ENCODE data around the gene HEATR5A. TPM values are rescaled to one million over a fixed set of nuclear protein-coding genes. Genes with fewer than 3 reads are reported as not detected.

The HEATR5A gene
- total RNA-seq, 2 donors from 2014 or later: 31.7 to 36.4 TPM

DNA sequence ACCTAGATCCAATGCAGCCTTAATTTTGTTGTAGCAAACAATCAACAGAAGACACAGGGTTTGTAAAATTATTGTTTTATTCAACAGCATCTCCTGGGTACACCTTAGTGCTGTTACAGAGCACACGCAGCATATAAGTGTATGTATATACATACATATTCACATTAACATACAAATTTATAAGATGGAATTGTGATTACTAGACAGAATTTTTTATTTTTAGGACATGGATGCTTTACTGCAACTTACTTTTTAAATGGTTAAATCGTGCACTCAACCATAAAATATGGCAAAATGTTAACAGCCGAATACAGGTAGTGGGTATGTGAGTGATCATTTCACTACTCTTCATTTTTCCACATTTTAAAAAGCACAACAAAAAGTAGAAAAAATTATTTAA, 16.6 kb downstream of the HEATR5A start:
- Histone ChIP-seq H3K36me3 (ENCODE audit: control insufficient read depth, insufficient read depth, low read length) (peaks cover 28% of the 10 kb centered on the region), H3K27ac (ENCODE audit: low read depth, low read length) (no peak overlapping the region), H3K27me3 (ENCODE audit: control insufficient read depth, insufficient read depth, low read length, poor library complexity, severe bottlenecking) (no peaks in the 10 kb centered on the region), H3K4me1 (ENCODE audit: control insufficient read depth, insufficient read depth, low read length) (no peaks in the 10 kb centered on the region), H3K9me3 (ENCODE audit: control insufficient read depth, low read length) (no peaks in the 10 kb centered on the region), H3K9ac (ENCODE audit: extremely low read depth, low read length, poor library complexity, severe bottlenecking) (no peak overlapping the region), H3K4me3 (ENCODE audit: low read length) (no peak overlapping the region)
- peaks cover 21% of the 10 kb centered on the region for H3K36me3 Mint-ChIP-seq (ENCODE audit: low read depth)
- no peak for DNase-seq
- peaks cover 11% of the 10 kb centered on the region for H3K4me1 Mint-ChIP-seq
- no peak overlapping the region for H3K4me3 Mint-ChIP-seq
- no CpG with 5 or more reads among the region's 3 CpGs for WGBS, 2 experiments (ENCODE audit: insufficient coverage in 1 of 2, insufficient read length in 1 of 2)
- H3K27ac Mint-ChIP-seq: no peak overlapping the region
- TF ChIP-seq, protein P1, sequence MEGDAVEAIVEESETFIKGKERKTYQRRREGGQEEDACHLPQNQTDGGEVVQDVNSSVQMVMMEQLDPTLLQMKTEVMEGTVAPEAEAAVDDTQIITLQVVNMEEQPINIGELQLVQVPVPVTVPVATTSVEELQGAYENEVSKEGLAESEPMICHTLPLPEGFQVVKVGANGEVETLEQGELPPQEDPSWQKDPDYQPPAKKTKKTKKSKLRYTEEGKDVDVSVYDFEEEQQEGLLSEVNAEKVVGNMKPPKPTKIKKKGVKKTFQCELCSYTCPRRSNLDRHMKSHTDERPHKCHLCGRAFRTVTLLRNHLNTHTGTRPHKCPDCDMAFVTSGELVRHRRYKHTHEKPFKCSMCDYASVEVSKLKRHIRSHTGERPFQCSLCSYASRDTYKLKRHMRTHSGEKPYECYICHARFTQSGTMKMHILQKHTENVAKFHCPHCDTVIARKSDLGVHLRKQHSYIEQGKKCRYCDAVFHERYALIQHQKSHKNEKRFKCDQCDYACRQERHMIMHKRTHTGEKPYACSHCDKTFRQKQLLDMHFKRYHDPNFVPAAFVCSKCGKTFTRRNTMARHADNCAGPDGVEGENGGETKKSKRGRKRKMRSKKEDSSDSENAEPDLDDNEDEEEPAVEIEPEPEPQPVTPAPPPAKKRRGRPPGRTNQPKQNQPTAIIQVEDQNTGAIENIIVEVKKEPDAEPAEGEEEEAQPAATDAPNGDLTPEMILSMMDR (conservative IDR thresholded peaks at IDR 0.05): no peak
- no peaks in the 10 kb centered on the region for H3K27me3 Mint-ChIP-seq (ENCODE audit: insufficient read depth)
- no peaks in the 10 kb centered on the region for H3K9me3 Mint-ChIP-seq

DNA sequence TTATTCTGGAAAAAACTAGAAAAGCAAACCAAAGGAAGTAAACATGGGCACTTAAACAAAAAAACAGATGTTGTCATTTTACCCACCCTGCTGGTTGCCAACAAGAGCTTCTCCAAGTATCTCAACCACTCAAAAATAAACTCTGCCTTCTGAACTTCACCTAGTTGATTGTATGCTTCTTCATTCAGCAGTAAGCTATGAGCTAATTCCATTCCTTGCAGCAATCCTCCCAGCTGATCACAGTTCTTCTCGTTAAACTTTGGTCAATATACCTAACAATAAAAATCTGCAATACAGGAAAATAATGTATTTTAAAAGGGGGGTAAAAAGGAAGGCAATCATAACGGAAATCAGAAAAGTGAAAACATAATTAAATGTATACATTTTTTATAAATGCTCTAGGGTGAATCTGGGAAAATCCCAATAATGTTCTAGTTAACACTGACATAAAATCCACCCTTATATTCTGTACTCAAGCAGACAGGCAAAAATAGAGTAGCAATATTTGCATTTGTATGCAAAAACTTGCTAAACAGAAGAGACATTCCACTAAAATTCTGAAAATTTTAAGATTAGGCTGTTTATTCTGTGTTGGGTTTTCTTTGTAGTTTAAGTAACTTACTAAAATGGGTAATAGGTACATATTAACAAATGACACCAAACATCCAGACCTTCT, 17.4 kb downstream of the HEATR5A start:
- Mint-ChIP-seq H3K27ac (no peak overlapping the region), H3K36me3 (ENCODE audit: low read depth) (peaks cover 22% of the 10 kb centered on the region), H3K4me1 (peaks cover 11% of the 10 kb centered on the region), H3K9me3 (no peaks in the 10 kb centered on the region), H3K27me3 (ENCODE audit: insufficient read depth) (no peaks in the 10 kb centered on the region), H3K4me3 (no peak overlapping the region)
- Histone ChIP-seq H3K36me3 (ENCODE audit: control insufficient read depth, insufficient read depth, low read length) (peaks cover 36% of the 10 kb centered on the region), H3K27ac (ENCODE audit: low read depth, low read length) (no peak overlapping the region), H3K27me3 (ENCODE audit: control insufficient read depth, insufficient read depth, low read length, poor library complexity, severe bottlenecking) (no peaks in the 10 kb centered on the region), H3K9me3 (ENCODE audit: control insufficient read depth, low read length) (no peaks in the 10 kb centered on the region), H3K4me3 (ENCODE audit: low read length) (no peak overlapping the region), H3K9ac (ENCODE audit: extremely low read depth, low read length, poor library complexity, severe bottlenecking) (no peak overlapping the region), H3K4me1 (ENCODE audit: control insufficient read depth, insufficient read depth, low read length) (no peaks in the 10 kb centered on the region)
- DNase-seq: no peak
- TF ChIP-seq, protein P1 (conservative IDR thresholded peaks at IDR 0.05): no peak
- WGBS, 2 experiments (ENCODE audit: insufficient coverage in 1 of 2, insufficient read length in 1 of 2): no CpG with 5 or more reads among the region's 2 CpGs

DNA sequence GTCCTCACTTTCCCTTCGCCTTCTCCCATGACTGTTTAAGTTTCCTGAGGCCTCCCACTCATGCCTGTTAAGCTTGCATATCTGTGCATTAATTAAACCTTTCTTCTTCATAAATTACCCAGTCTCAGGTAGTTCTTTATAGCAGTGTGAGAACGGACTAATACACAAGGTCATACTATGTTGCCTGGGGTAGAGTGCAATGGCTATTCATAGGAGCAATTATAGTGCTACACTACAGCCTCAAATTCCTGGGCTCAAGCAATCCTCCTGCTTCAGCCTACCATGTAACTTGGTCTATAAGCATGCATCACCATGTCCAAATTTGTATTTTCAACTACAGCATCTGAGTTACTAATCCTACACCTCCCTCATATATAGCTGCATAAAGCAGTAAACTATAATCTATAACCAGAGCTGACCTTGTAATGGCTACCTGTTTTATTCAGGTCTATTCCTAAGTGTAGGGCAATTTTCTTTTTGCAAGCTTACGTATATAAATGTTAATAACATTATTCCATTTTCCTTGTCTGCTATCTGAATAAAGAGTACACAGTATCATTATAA, 18.9 kb downstream of the HEATR5A start:
- TF ChIP-seq, protein P1 (conservative IDR thresholded peaks at IDR 0.05): no peak
- 91 to 93% methylated on average over 2 of the region's 3 CpGs for WGBS, 2 experiments (ENCODE audit: insufficient coverage in 1 of 2, insufficient read length in 1 of 2)
- Mint-ChIP-seq H3K4me1 (peaks cover 11% of the 10 kb centered on the region), H3K9me3 (no peaks in the 10 kb centered on the region), H3K4me3 (no peak overlapping the region), H3K36me3 (ENCODE audit: low read depth) (peaks cover 23% of the 10 kb centered on the region), H3K27me3 (ENCODE audit: insufficient read depth) (no peaks in the 10 kb centered on the region), H3K27ac (no peak overlapping the region)
- no peak overlapping the region for H3K9ac ChIP-seq (ENCODE audit: extremely low read depth, low read length, poor library complexity, severe bottlenecking)
- no peaks in the 10 kb centered on the region for H3K9me3 ChIP-seq (ENCODE audit: control insufficient read depth, low read length)
- H3K36me3 ChIP-seq (ENCODE audit: control insufficient read depth, insufficient read depth, low read length): peaks cover 46% of the 10 kb centered on the region
- H3K27ac ChIP-seq (ENCODE audit: low read depth, low read length): no peak overlapping the region
- no peaks in the 10 kb centered on the region for H3K27me3 ChIP-seq (ENCODE audit: control insufficient read depth, insufficient read depth, low read length, poor library complexity, severe bottlenecking)
- no peak overlapping the region for H3K4me3 ChIP-seq (ENCODE audit: low read length)
- DNase-seq: no peak
- no peaks in the 10 kb centered on the region for H3K4me1 ChIP-seq (ENCODE audit: control insufficient read depth, insufficient read depth, low read length)

Data from endodermal cell (in vitro differentiated cells).